Muscle layer of colon (tissue), 2 donors: ENCODE results near the gene UTP14A.

ENCODE experiments used
- H3K27ac ChIP-seq: one replicate; pipeline ENCODE4 v1.7.0; 2013; ENCODE audit warnings: low read depth, mild to moderate bottlenecking, low read length, moderate library complexity
- H3K27me3 ChIP-seq, 2 donors: one replicate each; pipeline ENCODE4 v1.7.0; 2013; ENCODE audit warnings: low read length in 2 of 2, mild to moderate bottlenecking in 2 of 2; ENCODE audit not compliant: insufficient read depth in 2 of 2, control insufficient read depth in 1 of 2
- H3K36me3 ChIP-seq: one replicate; pipeline ENCODE4 v1.7.0; 2013; ENCODE audit warnings: mild to moderate bottlenecking, low read length; ENCODE audit not compliant: insufficient read depth
- H3K4me1 ChIP-seq: one replicate; pipeline ENCODE4 v1.7.0; 2013; ENCODE audit warnings: mild to moderate bottlenecking, low read length; ENCODE audit not compliant: insufficient read depth
- H3K4me3 ChIP-seq, 2 donors: one replicate each; pipeline ENCODE4 v1.7.0; 2013; ENCODE audit warnings: low read length in 2 of 2, low read depth in 1 of 2, mild to moderate bottlenecking in 1 of 2, moderate library complexity in 1 of 2
- H3K9ac ChIP-seq: one replicate; pipeline ENCODE4 v1.7.0; 2013; ENCODE audit warnings: low read length
- H3K9me3 ChIP-seq: one replicate; pipeline ENCODE4 v1.7.0; 2013; ENCODE audit warnings: mild to moderate bottlenecking, low read length
- donor health status: abdominal sarcoma.
- donor health status: Adenocarcinoma of cecum.

UTP14A gene

GRCh38 chrX:129963729-129964128, 57.8 kb downstream of the UTP14A start:
- peaks cover 0 to 7% of the 10 kb centered on the region in 2 donors for H3K27me3 ChIP-seq
- H3K4me1 ChIP-seq = no peaks in the 10 kb centered on the region
- H3K9ac ChIP-seq = no peak overlapping the region
- no peak overlapping the region for H3K4me3 ChIP-seq
- no peaks in the 10 kb centered on the region for H3K9me3 ChIP-seq
- H3K27ac ChIP-seq = no peak overlapping the region
- no peaks in the 10 kb centered on the region for H3K36me3 ChIP-seq

GRCh38 chrX:129965166-129965565, 59.2 kb downstream of the UTP14A start:
- no peak overlapping the region for H3K27ac ChIP-seq
- H3K9ac ChIP-seq = no peak overlapping the region
- H3K9me3 ChIP-seq = no peaks in the 10 kb centered on the region
- H3K27me3 ChIP-seq = peaks cover 0 to 11% of the 10 kb centered on the region in 2 donors
- H3K4me3 ChIP-seq = no peak overlapping the region
- no peaks in the 10 kb centered on the region for H3K36me3 ChIP-seq
- no peaks in the 10 kb centered on the region for H3K4me1 ChIP-seq

GRCh38 chrX:129968968-129969367, 63.0 kb downstream of the UTP14A start:
- H3K4me1 ChIP-seq = no peaks in the 10 kb centered on the region
- H3K4me3 ChIP-seq = no peak overlapping the region
- H3K9ac ChIP-seq = no peak overlapping the region
- H3K27me3 ChIP-seq = peaks cover 0 to 5% of the 10 kb centered on the region in 2 donors
- H3K36me3 ChIP-seq = no peaks in the 10 kb centered on the region
- no peaks in the 10 kb centered on the region for H3K9me3 ChIP-seq
- H3K27ac ChIP-seq = no peak overlapping the region

DNA sequence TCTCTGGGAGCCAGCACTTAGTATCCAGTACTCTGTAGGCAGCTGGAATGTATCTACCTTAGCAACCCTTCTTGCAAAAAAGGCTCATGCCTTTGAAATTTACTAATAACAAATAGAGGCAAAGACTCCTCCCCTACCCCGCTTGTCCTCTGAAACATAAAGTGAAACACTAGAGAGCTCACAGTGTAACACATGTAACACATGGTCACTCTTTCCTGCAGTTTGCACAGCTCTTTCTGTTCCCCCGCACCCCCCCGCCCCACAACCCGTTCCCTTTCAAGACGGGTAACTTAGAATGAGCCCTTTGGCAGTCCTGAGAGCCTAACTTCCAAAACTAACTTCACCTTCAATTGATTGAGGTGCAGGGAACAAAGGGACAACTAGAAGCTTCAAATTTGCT, 70.5 kb downstream of the UTP14A start:
- Histone ChIP-seq H3K9ac (no peak overlapping the region), H3K27ac (no peak overlapping the region), H3K4me1 (no peaks in the 10 kb centered on the region), H3K4me3 (no peak overlapping the region), H3K27me3 (peaks cover 0 to 4% of the 10 kb centered on the region in 2 donors), H3K36me3 (no peaks in the 10 kb centered on the region), H3K9me3 (no peaks in the 10 kb centered on the region)
